Measurements from ENCODE around the gene MCOLN1.
"Not testable (repeated sequence)": the region's sequence is repeated elsewhere in the genome, so short reads cannot be mapped to it uniquely, and the experiment has no call there.

The MCOLN1 gene

DNA sequence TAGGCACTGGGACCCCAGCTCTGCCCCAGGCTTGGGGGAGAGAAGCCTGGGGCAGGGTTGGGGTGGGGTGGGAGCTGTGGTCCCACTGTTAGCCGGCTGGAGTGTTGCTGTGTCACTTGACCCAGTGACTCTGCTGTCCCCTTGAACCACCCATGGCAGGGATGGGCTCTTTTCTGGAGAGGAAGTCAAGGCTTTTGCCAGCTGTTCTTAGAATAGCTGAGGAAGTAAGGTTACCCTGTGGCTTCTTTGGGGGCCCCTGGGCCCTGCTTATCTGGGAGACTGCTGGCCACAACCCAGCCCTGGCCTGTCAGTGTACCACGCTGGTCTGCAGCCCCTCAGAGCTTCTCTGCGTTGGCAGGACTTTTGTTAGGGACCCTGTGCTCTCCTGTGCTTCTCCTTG is 22.2 kb downstream of the MCOLN1 start:
- DNase-seq, result peak in 1 of 5 donors; percentile 33

DNA sequence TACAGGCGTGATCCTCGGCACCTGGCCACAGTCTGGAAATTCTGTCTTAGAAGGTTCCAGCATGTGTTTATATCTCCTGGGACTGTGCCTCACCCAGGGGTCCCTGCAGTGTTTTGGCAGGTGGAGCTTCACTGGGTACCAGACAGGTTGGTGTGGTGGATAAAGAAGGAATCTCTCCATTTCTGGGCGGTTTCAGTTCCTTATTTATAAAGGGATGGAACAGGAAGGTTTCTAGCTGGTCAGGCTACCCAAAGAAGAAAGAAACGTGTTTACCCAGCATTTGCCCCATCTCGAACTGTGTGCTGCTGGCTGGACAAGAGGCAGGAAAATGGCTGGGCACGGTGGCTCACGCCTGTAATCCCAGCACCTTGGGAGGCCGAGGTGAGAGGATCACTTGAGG is 22.9 kb downstream of the MCOLN1 start:
- DNase-seq, result no peak

DNA sequence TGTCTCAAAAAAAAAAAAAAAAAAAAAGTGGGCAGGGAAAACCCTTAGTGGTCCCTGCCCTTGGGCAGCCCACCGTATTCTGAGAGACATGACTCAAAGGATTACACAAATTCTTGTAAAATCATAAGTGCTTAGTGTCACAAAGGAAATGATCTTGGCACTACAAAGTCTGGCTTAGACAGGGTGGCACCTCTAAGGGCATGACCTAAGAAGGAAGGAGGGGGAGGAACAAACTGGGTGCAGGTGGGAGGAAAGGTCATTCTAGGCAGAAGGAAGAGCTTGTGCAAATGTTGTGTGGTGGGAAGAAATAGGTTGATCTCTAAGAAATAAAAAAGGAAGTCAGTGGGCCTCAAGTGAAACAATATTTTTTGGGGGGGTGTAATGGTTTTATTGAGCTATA is 23.5 kb downstream of the MCOLN1 start:
- peak in 1 of 5 donors; percentile 64 for DNase-seq

DNA sequence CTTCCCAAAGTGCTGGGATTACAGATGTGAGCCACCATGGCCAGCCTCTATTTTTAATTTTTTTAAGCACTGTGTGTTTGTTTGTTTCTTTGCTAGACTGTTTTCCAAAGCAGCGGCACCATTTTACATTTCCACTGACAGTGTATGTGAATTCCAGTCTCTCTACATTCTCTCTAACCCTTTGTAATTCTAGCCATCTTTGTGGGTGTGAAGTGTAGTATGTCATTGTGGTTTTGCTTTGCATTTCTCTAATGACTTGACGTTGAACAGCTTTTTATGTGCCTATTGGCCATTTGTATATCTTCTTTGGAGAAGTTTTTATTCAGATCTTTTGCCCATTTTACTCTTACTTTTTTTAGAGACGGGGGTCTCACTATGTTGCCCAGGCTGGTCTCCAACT is 24.7 kb downstream of the MCOLN1 start:
- DNase-seq, result no peak

DNA sequence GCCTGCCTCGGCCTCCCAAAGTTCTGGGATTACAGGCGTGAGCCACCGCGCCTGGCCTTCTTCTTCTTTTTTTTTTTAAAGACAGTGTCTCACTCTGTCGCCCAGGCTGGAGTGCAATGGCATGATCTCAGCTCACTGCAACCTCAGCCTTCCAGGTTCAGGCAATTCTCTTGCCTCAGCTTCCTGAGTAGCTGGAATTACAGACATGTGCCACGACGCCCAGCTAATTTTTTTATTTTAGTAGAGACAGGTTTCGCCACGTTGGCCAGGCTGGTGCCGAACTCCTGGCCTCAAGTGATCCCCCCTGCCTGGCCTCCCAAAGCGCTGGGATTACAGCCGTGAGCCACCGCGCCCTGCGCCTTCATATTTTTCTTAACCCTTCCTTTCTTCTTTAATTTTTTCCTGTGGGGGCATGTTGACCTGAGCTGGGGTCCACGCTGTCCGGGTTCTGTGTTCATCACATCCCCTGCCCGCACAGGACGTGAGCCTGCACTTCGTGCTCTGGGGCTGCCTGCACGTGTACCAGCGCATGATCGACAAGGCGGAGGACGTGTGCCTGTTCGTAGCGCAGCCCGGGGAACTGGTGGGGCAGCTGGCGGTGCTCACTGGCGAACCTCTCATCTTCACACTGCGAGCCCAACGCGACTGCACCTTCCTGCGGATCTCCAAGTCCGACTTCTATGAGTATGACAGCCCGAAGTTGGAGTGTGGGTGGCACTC is 27.2 kb downstream of the MCOLN1 start:
- DNase-seq, result no peak

DNA sequence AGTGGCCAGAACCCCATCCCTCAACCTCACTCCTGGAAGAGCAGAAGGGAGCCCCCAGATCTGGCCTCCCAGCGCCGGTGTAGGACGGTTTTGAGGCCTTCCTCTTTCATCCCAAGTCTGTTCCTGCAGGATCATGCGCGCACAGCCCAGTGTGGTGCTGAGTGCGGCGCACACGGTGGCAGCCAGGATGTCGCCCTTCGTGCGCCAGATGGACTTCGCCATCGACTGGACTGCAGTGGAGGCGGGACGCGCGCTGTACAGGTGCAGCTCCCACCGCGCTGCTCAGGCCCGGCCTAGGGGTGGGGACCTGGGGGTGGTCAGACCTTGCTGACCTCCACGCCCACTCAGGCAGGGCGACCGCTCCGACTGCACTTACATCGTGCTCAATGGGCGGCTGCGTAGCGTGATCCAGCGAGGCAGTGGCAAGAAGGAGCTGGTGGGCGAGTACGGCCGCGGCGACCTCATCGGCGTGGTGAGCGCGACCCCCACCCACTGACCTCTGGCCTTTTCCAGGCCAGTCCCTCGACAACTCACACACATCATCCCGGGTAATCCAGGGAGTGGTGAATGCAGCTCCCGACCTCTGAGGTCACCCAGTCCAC is 27.8 kb downstream of the MCOLN1 start:
- no peak for DNase-seq

DNA sequence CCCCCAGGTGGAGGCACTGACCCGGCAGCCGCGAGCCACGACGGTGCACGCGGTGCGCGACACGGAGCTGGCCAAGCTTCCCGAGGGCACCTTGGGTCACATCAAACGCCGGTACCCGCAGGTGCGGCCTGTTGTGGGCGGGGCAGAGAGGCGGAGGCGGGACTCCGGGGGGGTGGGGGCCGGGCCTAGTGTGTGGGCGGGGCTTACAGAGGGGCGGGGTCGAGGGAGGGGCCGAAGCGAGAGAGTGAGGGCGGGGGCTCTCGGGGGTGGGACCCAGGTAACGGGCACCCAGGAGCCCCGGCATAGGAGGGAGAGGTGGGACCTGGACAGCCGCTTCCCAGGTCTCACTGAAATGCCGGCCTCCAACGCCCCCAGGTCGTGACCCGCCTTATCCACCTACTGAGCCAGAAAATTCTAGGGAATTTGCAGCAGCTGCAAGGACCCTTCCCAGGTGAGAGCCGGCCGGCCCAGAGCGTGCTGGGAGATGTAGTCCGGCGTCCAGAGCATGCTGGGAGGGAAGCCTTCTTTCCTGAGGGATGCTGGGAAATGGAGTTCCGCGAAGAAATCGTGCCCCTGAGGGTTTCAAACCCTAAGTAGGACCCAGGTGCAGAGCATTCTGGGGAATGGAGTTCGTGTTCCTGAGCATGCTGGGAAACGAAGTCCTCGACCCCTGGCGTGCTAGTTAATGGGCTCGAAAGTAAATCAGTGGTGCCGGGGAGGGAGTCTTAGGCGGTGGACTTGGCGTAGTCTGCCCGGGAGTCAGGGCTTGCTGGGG is 28.8 kb downstream of the MCOLN1 start:
- DNase-seq, result peak in 1 of 5 donors; percentile 30

DNA sequence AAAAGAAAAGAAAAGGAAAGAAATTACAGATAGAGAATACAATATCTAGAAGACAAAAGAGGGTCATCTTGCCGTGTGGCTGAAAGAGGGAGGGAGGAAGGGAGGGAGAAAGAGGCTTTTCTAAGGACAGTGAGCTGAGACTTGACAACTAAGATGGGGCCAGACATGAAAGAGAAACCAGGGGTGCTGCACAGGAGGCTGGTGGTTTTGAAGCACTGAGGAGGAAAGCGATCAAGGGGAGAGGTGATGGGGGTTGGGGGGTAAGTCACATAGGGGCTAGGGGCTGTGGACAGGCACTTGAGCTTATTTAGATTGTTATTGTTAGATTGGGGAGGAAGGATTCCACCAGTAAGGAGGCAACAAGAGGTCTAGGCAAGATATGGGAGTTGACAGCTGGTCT is 30.4 kb downstream of the MCOLN1 start:
- DNase-seq, result no peak

DNA sequence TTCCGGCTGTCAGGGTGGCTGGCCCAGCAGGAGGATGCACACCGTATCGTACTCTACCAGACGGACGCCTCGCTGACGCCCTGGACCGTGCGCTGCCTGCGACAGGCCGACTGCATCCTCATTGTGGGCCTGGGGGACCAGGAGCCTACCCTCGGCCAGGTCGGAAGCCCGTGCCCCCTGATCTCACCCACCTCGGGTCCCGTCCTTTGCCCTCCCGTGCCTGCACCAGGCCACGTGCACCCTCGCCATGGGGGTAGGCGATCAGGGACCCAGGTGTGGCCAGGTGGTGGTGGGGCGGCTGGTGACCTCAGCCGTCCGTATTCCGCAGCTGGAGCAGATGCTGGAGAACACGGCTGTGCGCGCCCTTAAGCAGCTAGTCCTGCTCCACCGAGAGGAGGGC is 32.1 kb downstream of the MCOLN1 start:
- no peak for DNase-seq

DNA sequence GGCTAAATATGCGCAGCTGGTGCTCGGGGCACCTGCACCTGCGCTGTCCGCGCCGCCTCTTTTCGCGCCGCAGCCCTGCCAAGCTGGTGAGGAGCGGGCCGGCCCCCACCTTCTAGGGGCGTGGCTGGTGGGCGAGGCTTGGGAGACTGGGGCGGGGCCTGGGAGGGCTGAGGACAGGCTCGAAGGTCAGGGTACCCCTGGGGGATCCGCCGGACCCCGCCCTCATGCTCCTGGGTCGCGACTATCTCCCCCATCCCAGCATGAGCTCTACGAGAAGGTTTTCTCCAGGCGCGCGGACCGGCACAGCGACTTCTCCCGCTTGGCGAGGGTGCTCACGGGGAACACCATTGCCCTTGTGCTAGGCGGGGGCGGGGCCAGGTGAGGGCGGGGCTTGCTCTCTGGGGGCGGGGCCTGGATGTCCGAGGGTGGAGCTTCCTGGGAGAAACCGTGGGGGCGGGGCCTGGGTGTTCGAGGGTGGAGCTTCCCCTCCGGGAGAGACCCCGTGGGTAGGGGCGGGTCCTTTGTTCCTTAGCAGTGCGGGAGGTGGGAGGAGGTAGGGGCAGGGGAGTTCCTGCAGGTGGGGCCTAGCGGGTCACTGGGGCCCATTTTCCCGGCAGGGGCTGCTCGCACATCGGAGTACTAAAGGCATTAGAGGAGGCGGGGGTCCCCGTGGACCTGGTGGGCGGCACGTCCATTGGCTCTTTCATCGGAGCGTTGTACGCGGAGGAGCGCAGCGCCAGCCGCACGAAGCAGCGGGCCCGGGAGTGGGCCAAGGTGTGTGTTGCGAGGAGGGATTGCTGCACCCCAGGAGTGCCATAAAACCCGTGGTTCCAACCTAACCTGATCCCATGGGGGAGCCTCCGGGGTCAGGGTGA is 32.8 kb downstream of the MCOLN1 start:
- DNase-seq, result no peak

DNA sequence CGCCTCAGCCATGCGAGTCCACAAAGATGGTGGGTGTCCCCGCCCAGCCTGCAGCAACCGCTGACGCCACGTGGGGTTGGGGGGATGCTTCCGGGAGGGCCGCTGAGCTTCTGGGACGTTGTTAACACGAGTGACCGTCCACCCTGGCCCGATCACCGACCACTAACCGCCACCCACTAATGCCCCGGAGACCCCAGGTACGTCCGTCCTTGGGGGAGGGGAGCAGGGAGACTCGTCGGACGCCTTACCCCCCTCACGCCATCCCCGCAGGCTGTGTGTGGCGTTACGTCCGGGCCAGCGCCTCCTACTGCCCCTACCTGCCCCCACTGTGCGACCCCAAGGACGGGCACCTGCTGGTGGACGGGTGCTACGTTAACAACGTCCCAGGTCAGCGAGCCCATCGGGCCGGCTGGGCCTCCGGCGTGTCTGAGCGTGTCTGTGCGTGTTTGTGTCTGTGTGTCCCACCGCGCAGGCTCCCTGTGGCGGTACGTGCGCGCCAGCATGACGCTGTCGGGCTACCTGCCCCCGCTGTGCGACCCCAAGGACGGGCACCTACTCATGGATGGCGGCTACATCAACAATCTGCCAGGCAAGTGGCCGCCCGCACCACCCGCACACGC is 34.4 kb downstream of the MCOLN1 start:
- DNase-seq, result no peak

DNA sequence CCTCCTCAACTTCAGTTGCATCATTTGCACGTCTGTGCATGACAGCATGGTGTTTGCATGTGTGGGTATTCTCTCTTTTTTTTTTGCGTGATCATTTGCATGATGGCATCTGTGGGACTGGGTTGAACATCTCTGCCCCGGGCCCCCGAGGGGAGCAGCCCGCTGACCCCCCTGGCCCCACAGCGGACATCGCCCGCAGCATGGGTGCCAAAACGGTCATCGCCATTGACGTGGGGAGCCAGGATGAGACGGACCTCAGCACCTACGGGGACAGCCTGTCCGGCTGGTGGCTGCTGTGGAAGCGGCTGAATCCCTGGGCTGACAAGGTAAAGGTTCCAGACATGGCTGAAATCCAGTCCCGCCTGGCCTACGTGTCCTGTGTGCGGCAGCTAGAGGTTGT is 36.2 kb downstream of the MCOLN1 start:
- no peak for DNase-seq

DNA sequence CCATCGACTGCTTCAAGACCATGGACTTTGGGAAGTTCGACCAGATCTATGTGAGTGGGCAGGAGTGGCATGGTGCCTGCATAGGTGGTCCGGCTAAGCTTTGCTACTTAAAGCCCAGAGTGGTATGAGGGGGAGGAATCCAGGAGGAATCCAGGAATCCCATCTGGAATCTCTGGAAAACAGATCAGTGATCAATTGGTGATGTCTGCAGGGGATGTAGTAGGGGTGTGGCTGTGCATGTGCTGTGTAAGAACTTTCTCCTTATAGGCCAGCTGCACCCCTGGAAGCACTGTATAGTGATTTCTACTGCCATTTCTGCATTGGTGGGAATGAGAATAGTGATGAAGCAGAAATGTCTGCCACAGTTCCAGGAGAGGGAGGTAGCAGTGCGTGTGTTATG is 36.7 kb downstream of the MCOLN1 start:
- DNase-seq, result no peak

DNA sequence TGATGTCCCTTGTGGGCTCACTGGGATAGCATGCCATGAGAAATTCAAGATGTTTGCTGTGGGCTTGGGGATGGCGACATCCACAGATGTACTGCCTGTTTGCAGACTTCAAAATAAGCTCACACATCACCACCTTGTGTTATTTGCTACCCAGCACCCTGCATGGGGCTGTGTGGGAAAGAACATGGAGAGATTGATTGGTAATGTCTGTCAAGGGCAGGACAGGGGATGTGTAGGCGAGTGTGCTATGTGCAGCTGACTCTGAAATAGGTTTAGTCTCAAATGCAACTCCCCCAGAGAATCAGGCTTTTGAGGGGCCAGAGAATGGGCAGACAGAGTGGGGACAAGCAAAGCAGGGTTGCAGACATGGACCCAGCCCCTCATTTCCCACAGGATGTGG is 37.8 kb downstream of the MCOLN1 start:
- DNase-seq, result no peak

DNA sequence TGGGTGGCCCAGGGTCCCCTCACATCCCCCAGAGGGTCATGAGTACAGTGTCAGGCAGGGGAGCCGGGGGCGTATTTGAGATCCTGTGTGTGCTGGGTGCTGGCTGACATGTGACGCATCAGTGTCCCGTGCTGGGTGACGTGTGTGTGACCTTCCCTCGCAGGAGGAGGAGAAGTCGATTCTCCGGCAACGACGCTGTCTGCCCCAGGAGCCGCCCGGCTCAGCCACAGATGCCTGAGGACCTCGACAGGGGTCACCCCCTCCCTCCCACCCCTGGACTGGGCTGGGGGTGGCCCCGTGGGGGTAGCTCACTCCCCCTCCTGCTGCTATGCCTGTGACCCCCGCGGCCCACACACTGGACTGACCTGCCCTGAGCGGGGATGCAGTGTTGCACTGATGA is 38.9 kb downstream of the MCOLN1 start:
- DNase-seq, result no peak

DNA sequence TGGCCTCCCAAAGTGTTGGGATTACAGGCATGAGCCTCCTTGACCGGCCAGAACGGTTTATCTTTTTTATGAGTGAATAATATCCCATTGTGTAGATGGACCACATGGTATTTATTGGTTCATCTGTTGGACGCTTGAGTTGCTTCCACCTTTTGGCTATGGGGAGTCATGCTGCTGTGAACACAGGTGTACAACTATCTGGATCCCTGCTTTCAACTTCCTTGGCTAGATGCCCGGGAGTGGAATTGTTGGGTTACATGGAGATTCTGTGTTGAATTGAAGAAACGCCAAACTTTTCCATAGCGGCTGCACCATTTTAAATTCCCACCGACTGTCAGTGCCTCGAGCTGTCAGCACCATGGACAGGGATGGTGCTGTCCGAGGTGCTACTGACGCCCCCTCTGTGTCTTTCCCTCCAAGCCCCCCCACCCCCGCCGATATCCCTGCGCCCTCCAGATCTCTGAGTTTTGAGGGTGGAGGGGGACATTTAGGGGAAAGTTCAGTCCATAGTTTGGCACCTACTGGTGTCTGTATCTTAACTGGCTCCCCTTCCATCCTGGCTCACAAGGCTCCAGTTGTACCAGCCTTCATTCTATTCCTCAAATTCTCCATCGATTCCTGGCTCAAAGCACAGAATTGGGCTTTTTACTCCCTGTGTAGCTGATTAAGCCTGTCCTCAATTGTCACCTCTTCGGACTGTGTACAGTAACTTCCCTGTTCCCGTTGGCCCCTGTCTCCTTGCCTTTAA is 40.4 kb downstream of the MCOLN1 start:
- DNase-seq, result no peak

DNA sequence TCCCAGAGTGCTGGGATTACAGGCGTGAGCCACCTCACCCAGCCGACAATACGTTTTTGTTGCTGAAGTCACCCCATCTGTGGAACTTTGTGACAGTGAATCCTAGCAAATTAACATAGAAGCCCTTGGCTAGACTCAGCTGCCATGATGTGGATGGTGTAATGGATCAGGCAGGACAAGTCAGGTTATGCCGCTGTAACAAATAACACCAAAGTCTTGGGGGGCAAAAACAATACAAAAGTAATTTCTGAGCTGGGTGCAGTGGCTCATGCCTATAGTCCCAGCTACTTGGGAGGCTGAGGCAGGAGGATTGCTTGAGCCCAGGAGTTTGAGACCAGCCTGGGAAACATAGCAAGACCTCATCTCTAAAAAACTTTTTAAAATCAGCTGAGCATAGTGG is 42.4 kb downstream of the MCOLN1 start:
- DNase-seq, result no peak

DNA sequence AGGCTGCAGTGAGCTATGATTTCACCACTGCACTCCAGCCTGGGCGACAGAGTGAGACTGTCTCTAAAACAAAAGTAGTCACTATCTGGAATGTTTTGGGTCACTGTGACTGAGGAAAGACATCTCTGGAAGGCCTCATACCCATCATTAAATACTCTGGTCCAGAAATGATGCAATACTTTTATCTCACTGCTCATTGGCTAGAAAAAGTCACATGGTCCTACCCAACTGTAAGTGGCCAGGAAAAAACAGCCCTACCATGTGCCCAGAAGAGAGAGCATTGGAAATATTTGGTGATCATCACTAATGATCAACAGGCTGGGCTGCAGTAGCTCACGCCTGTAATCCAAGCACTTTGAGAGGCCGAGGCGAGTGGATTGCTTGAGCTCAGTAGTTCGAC is 42.9 kb downstream of the MCOLN1 start:
- no peak for DNase-seq

DNA sequence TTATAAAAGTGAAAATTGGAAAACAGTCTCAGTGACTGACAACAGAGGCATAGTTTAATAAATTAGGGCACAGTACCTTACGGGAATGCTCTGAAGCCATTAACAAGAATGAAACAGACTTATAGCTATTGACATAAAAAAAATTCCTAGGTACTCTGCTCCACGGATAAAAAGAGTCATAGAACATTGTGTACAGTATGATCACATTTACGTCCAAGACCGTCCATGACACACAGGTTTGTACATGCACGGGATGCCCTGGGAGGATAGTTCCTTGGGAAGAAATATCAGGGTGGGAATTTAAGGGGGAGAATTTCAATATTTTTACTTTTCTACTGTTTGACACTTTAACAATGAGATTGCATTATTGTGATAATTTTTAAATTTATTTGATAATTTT is 48.3 kb downstream of the MCOLN1 start:
- DNase-seq, result no peak

DNA sequence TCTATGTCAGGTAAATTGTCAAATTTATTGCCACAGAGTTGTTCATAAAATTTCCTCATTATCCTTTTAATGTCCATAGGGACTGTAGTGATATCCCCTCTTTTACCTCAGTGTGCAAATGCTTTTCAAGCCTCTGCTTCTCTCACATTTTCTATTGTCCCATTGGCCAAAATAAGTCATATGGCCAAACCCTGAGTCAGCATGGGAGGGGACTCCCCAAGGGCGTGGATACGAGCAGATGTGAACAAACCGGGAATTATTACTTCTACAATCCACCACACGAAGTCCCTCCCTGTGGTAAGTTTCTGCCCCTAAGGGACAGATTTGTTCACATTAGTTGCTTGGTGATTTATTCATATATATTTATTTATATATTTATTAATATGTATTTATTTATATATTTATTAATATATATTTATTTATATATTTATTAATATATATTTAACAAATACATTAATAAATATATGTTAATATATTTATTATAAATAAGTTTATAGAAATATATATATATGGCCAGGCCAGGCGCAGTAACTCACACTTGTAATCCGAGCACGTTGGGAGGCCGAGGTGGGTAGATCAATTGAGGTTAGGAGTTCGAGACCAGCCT is 53.1 kb downstream of the MCOLN1 start:
- DNase-seq, result no peak

DNA sequence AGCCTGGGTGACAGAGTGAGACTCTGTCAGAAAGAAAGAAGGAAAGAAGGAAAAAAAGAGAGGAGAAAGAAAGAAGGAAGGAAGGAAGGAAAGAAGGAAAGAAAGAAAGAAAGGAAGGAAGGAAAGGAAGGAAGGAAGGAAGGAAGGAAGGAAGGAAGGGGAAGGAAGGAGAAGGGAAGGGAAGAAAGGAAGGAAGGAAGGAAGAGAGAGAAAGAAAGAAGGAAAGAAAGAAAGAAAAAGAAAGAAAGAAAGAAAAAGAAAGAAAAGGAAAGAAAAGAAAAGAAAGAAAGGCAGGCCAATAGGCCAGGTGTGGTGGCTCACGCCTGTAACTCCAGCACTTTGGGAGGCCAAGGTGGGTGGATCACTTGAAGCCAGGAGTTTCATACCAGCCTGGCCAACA is 55.0 kb downstream of the MCOLN1 start:
- not testable (repeated sequence) for DNase-seq

All from T-helper 1 cell (primary cell).